GM12872 (cell line): ENCODE results near the gene OR2F2.

Experiments used
- TF ChIP-seq, protein P1 (sequence below): IDR thresholded peaks from 3 replicates; pipeline ENCODE4 v1.5.1; 2011; ENCODE audit warnings: low read depth, mild to moderate bottlenecking, low read length, moderate library complexity; ENCODE audit not compliant: insufficient read depth

OR2F2 gene

DNA sequence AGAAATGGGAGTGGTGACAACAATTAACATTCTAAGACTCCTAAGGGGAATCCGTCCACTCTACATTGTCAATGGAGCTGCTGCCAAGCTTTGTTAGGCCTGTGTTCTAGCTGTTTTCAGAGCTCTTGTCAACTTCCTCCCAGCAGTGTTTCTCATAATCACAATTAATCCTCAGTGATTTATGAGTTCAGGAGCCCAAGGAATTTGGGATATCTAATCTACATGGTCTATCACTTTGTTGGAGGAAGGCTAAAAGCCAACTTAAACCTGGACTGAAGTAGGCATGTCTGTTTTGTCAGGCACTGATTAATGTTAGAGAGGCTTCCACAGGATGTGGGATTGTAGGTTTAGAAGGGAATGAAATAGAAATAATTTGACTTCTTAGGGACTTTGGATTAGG is 10.2 kb upstream of the OR2F2 start:
- TF ChIP-seq, protein P1, sequence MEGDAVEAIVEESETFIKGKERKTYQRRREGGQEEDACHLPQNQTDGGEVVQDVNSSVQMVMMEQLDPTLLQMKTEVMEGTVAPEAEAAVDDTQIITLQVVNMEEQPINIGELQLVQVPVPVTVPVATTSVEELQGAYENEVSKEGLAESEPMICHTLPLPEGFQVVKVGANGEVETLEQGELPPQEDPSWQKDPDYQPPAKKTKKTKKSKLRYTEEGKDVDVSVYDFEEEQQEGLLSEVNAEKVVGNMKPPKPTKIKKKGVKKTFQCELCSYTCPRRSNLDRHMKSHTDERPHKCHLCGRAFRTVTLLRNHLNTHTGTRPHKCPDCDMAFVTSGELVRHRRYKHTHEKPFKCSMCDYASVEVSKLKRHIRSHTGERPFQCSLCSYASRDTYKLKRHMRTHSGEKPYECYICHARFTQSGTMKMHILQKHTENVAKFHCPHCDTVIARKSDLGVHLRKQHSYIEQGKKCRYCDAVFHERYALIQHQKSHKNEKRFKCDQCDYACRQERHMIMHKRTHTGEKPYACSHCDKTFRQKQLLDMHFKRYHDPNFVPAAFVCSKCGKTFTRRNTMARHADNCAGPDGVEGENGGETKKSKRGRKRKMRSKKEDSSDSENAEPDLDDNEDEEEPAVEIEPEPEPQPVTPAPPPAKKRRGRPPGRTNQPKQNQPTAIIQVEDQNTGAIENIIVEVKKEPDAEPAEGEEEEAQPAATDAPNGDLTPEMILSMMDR = no peak

DNA sequence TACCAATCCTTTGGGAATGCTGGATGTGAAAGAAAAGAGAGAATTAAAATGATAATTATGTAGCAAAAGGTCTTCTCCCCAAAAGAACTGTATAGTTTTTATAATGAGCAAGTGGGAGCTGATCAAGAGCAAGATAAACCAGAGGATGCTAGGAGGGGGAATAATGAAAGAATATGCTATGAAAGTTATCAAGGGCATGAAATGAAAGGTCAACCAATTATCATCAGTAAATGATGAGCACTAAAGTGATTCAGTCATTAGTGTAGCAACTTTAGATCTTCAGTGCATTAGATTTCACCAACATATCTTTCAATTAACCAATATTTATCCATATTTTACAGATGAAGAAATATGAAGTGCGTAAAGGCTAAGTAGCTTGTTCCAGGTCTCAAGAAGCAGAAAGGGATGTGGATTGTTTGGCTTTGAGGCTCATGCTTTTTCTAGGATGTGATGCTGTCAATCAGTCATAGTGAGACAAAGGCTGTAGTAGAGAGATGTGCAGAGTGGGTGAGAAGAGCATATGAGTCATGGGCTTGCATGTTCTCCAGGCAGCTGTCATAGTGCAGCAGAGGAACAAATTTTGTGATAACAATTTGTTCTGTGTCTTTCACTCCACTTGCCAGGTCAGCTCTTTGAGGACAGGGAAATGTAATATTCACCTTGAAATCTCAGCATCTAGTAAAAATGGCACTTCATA is 5.7 kb upstream of the OR2F2 start:
- TF ChIP-seq, protein P1 = no peak

DNA sequence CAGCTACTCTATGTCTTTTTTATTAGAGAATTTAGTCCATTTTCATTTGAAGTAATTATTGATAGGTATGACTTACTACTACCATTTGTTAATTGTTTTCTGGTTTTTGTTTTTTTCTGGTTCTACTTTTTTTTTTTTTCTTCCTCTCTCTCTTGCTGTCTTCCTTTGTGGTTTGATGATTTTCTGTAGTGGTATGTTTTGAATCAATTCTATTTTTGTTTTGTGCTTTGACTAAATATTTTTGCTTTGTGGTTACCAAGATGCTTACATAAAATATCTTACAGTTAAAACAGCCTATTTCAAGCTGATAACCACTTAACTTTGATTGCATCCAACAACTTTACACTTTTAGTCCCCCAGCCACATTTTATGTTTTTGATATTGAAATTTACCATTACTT is 3.3 kb upstream of the OR2F2 start:
- TF ChIP-seq, protein P1 = no peak

DNA sequence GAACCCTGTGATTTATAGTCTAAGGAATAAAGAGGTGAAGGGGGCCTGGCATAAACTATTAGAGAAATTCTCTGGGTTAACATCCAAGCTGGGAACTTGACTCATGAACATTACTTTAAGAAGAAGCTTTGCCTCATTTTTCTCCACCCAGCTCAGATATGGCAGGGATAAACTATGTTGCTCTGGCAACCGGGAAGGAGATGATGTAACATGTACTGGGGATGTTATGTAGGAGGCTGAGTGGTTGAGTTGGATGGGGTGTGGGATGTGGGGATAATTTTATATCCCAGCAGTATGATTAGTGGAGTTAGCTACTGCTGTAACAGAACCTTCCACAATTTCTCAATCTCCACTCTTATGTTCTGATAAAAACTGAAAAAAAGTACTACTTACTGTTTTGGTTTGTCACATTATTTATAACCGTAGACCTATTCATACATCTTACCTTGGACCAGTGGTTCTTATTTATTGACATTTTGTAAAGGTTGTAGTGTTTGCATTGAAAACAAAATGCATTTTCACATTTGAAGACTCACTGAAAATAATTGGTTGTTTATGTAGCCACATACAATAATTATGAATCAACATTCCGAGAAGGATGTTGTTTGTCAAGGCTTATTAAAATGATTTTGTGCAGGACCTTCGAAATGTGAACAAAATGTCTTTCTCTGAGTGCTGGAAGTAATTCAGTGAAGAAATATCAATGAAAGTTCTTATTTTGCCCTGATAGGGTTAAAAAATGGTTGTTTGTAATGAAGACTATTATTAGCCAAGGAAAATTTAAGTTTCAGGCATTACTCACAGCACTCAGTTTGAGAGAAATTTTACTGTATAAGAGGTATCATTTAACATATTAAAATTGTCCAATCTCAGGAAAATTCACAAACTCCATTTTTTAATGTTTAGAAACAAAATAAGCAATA is 1.3 kb downstream of the OR2F2 start:
- TF ChIP-seq, protein P1 = no peak

DNA sequence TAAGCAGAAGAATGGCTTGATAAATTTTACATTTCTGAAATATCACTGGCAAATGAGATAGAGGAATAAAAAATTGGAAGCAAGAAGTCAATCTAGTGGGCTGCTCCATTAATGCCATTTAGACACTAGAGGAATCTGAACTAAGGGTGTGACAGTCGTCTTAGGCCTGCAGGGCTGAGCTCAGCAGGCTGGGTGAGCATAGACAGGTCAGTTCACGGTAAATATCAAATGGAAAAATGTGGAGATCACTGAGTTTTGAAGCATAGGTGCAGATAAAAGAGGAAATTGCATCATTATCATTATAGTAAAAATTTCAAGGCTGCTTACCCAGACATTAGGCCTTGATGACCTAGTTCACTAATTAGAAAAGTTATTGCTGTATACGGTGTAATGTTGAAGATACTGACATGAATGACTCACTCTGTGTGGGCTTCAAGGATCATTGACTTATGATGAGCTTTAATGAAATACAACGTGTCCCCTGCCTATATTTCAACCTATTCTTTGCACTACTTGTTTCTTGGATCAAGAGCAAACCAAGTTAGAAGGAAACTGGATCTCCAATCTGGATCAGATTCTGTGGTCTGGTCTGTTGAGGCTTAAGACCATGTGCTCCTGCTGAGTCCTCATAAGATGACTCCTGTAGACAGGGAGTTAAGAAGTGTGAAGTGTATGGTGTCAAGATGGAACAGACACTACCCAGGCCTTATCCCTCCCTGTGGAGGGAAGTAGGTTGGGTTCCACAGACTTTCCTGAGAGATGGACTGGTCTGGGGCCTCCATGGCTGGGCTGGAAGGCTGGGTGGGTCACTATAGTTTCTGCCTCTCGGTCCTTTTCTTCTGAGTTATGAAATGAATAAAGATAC is 3.6 kb downstream of the OR2F2 start:
- TF ChIP-seq, protein P1 = no peak

DNA sequence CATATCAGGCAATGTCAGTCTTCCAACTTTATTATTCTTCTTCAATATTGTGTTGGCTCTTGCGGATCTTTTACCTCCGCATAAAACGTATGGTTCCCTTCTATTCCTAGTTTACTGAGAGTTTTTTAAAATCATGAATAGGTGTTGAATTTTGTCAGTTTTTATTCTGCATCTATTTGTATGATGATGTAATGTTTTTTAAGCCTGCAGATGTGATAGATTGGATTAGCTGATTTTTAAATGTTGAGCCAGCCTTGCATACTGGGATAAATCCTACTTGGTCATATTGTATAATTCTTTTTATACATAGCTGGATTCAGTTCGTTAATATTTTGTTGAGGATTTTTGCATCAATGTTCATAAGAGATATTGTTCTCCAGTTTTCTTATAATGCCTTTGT is 10.4 kb downstream of the OR2F2 start:
- TF ChIP-seq, protein P1 = no peak

DNA sequence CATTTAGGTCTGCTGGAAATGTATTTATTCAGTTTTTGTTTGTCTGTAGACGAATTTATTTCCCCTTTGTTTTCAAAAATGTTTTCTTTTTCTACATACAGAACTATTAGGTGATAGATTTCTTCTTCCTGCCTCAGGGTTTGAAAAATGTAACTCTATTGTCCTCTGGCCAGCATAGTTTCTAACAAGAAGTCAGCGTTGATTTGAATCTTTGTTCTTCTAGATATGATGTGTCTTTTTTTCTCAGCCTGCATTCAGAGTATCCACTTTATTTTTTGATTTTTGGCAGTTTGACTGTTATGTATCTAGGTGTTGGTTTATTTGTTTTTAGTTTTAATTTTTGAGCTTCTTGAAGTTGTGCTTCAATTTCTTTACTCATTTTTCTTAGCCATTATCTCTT is 12.1 kb downstream of the OR2F2 start:
- TF ChIP-seq, protein P1 = no peak
